ENCODE results near the gene LHFPL6.

DNA sequence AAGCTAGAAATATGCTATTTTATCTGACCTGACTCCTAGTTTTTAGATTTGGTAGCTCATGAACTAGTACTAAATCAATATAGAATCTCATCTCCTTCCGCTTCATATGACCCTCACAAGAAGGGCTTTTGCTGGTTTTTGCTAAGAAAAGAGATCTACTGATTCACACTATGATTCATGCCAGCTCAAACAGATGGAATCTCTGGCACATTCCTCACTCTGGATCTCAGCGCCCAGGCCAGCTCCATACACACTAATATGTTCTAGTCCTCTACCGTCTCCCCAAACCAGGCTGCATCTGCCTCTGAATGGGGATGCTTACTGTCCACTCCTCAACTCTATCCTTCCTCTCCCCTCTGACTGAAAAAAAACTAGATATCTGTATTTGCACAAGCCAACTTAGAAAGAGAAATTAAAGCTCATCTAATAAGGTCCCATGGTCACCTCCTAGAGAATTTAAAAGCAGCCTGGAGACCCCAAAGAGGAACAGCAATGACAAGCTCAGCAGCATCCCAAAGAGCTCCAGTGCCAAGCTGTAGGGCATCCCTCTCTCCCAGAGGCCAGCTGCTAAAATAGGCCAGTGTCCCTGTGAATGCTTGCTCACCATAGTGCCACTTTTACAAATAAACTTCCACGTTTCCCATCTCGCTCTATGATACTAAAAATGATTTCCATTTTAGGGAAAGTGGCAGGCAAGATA lies 74.9 kb downstream of the LHFPL6 start:
- TF ChIP-seq EZH2 (IDR thresholded peaks at IDR 0.05; ENCODE audit: insufficient read depth, poor library complexity, severe bottlenecking) (no peak), EZH2phosphoT487 (IDR thresholded peaks at IDR 0.05; ENCODE audit: insufficient read depth, low read depth) (no peak)

Measured in GM23248 (cell line).